Epithelial cell of esophagus (primary cell): ENCODE results near the gene ABCB9.
A peak's percentile ranks its signal among the peaks of the same experiment; 100 is the strongest.
"Not testable (repeated sequence)": the region's sequence is repeated elsewhere in the genome, so short reads cannot be mapped to it uniquely, and the experiment has no call there.

Experiments used
- DNase-seq: peaks from one replicate; pipeline ENCODE4 v3.0.0; 2010; ENCODE audit warnings: low read depth
- H3K4me3 ChIP-seq: 2 replicates; pipeline ENCODE4 v1.5.1; 2011; ENCODE audit warnings: mild to moderate bottlenecking, low read length, control low read depth
- TF ChIP-seq, protein P1 (sequence below): IDR thresholded peaks from 2 replicates; pipeline ENCODE4 v1.5.1; 2011; ENCODE audit warnings: low read depth, mild to moderate bottlenecking, low read length, control low read depth, inconsistent platforms; ENCODE audit not compliant: insufficient read depth; ENCODE audit errors: missing control alignments

The ABCB9 gene

DNA sequence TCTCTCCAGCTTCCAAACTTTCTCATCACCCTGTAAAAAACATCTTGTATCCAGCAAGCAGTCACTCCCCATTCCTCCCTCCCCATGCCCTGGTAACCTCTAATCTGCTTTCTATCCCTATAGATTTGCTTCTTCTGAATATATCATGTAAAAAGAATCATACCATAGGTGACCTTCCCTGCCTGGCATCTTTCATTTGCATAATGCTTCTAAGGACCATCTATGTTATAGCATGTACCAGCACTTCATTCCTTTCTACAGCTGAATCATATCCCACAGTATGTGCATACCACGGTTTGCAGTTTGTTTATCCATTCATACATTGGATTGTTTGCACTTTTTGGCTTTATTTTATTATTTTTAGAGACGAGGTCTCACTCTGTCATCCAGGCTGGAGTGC lies 47.4 kb downstream of the ABCB9 start:
- TF ChIP-seq, protein P1, sequence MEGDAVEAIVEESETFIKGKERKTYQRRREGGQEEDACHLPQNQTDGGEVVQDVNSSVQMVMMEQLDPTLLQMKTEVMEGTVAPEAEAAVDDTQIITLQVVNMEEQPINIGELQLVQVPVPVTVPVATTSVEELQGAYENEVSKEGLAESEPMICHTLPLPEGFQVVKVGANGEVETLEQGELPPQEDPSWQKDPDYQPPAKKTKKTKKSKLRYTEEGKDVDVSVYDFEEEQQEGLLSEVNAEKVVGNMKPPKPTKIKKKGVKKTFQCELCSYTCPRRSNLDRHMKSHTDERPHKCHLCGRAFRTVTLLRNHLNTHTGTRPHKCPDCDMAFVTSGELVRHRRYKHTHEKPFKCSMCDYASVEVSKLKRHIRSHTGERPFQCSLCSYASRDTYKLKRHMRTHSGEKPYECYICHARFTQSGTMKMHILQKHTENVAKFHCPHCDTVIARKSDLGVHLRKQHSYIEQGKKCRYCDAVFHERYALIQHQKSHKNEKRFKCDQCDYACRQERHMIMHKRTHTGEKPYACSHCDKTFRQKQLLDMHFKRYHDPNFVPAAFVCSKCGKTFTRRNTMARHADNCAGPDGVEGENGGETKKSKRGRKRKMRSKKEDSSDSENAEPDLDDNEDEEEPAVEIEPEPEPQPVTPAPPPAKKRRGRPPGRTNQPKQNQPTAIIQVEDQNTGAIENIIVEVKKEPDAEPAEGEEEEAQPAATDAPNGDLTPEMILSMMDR, result no peak
- no peak overlapping the region for H3K4me3 ChIP-seq
- DNase-seq, result peak; percentile 65

DNA sequence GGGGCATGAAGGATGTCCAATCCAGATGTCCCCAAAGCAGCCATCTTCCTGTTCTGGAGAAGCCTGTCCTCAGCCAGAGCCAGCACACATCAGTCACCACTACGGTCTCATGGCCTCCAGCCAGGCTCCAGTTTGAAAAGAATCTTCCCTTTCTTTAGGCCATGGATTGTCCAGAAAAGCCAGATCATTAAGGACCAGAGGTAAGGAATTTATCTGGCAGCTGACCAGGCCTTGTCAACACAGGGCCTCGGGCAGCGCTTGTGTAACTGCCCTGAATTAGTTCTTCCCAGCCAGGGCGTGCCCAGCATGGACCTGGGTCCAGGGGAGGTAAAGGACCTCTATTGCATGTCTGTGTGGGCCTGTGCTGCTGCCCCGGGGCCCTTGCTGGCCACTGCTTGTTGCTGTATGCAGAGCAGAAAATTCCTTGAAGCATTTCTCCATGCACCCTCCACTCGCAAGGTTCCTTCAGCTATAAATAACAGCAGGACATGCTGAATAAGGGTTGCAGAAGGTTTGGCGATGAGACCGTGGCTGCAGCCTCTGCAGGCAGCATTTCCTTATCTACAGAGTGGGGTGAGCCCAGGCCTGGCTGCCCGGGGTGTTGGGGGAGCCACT lies 48.6 kb downstream of the ABCB9 start:
- DNase-seq, result peak; percentile 70
- TF ChIP-seq, protein P1, result no peak
- no peak overlapping the region for H3K4me3 ChIP-seq

DNA sequence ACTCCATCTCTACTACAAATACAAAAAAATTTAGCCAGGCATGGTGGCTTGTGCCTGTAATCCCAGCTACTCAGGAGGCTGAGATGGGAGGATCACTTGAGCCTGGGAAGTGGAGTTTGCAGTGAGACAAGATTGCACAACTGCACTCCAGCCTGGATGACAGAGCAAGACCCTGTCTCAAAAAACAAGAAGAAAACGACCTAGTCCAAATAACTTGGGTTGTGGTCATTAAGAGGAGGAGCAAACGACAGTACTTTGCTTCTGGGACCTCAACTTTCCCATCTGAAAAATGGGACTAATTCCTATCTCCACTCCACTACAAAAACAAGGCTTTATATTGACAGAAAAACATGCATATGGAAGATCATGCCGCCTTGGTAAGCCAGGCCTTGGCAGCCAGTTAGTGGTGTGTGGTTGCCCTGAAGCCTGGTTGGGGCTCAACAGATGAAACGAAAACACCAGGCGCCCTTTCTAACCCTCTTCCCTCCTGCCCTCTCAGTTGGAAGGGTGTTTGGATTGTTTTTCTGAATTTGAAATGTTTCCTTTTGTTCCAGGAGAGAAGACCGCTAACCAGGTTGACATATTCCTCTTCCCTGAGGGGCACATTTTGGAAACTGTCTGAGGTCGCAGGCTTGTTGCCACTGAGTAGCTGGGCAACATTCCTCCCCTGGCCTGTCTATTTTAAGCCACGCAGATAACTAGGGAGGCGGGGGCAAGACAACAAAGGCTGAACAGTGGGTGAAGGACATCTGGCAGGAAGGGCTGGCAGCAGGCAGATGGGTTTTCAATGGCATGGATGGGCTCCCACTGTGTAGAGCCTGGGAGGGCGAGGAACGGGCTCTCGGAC lies 56.6 kb downstream of the ABCB9 start:
- TF ChIP-seq, protein P1, result no peak
- H3K4me3 ChIP-seq, result no peak overlapping the region
- DNase-seq, result no peak

DNA sequence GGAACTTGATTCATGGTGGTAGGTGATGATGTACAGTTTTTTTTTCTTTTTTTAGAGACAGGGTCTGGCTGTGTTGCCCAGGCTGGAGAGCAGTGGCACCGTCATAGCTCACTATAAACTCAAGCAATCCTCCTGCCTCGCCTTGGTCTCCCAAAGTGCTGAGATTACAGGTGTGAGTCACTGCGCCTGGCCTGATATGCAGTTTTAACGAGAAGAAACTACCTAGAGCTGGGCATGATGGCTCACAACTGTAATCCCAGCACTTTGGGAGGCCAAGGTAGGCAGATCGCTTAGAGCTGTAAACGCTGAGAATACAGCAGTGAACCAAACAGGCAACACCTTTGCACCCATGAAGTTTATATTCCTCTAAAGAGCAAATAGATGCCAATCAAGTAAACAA lies 57.3 kb downstream of the ABCB9 start:
- no peak for DNase-seq
- H3K4me3 ChIP-seq, result no peak overlapping the region
- TF ChIP-seq, protein P1, result no peak

DNA sequence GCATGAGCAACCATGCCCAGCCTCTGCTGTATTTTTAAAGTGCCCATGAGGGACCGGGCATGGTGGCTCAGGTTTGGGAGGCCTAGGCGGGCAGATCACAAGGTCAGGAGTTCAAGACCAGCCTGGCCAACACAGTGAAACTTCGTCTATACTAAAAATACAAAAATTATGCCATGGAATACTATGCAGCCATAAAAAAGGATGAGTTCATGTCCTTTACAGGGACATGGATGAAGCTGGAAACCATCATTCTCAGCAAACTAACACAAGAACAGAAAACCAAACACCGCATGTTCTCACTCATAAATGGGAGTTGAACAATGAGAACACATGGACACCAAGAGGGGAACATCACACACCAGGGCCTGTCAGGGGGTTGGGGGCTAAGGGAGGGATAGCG lies 61.0 kb downstream of the ABCB9 start:
- DNase-seq, H3K4me3 ChIP-seq: not testable (repeated sequence)

DNA sequence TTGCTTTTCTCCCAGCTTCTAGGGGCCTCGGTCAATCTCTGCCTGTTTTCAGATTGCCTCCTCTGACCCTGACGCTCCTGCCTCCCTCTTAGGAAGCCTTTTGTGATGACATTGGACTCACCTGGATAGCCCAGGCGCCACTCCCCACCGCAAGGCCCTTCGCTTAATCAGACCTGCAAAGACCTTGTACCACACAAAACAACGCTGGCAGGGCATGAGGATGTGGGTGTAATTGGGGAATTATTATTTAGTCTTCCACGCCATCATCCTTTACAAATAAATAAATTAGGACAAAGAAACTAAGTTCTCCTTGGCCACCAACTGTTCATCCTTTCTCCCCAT lies 62.6 kb downstream of the ABCB9 start:
- TF ChIP-seq, protein P1, result no peak
- no peak for DNase-seq
- no peak overlapping the region for H3K4me3 ChIP-seq

DNA sequence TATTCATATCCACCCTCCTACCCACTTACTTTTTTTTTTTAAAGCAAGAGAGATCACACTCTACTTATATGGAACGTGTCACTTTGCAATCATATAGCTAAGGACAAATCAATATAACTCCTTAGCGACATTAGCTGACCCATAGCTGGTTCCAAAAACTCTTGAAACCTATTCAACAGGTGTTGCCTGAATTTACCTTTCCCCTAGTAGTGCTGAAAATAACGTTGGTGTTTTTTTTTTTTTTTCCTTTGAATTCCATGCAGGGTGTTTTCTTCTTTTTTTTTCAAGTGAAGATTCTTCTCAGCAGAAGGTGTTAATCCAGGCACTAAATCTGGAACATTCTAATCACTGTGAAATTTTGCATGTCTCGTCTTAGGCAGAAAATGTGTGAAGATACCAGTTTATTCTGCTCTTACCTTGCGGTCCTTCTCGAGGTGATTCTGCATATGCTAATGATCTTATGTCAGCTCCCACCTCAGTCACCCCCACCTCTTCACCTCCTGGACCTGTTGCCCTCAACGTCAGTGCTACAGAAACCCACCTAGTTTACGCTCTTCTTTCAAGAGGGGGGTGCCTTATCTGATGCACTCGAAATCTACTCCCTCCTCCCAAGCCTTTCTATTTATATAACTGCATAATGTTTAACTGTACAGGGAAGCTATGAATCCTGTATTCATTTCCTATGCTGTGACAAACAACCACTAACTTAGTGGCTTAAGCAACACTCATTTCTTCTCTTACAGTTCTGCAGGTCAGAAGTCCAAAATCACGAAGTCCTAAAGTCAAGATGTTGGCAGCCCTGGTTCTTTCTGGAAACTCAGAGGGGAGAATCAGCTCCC lies 63.2 kb downstream of the ABCB9 start:
- TF ChIP-seq, protein P1, result no peak
- DNase-seq, result no peak
- H3K4me3 ChIP-seq, result no peak overlapping the region
